HG03095 (cell line): Measurements from ENCODE around the gene MIGA2.
"Not testable (repeated sequence)": the region's sequence is repeated elsewhere in the genome, so short reads cannot be mapped to it uniquely, and the experiment has no call there.

Experiments
- ATAC-seq: cut with Tn5 transposase; IDR thresholded peaks from one replicate; pipeline ENCODE4 v1.9.1; 2021; ENCODE audit warnings: moderate library complexity; ENCODE audit not compliant: unreplicated experiment

The MIGA2 gene

DNA sequence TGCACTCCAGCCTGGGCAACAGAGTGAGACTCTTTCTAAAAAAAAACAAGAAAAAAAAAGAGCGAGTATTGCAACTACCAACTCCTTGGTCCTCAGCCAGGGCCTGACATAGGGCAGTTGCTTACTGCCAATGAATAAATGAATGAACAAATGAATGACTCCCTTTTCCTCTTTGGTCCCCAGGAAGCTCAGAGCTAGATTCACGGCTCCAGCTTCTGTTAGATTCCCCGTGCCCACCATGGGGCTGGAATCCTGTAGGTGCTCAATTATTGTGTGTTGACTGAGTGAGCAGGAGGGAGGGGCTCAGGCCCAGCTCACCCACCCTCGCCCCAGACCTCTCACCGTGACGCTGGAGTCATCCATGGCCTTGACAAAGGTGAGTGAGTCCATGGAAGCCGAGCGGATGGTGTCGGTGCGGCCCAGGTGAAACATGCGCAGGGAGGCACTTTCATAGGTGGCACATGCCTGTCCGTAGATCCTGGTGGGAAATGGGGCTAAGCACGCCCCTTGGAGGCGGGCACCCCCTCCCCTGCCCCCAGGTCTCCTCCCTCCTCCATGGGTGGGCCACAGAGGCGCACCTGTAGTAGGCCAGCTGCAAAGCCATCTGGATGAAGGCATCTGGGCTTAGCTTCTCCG lies 61.4 kb downstream of the MIGA2 start:
- no peak for ATAC-seq

DNA sequence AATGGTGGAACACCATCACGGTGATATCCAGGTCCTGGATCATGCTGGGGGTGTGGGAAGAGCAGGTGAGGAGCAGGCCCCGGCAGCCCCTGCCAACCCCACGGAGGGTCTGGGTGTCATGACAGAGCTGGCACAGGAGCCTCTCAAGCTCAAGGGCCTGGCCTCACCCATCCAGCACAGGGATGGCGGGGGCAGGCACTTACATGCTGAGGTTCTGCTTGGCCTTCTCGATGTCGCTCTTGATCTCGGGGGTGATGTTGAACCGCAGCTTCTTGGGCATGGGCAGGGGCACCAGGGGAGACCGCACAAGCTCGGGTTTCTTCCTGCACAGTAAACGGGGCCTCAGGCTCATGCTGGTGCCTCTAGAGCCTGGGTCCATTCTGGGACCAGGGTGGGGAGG lies 61.9 kb downstream of the MIGA2 start:
- ATAC-seq = no peak

DNA sequence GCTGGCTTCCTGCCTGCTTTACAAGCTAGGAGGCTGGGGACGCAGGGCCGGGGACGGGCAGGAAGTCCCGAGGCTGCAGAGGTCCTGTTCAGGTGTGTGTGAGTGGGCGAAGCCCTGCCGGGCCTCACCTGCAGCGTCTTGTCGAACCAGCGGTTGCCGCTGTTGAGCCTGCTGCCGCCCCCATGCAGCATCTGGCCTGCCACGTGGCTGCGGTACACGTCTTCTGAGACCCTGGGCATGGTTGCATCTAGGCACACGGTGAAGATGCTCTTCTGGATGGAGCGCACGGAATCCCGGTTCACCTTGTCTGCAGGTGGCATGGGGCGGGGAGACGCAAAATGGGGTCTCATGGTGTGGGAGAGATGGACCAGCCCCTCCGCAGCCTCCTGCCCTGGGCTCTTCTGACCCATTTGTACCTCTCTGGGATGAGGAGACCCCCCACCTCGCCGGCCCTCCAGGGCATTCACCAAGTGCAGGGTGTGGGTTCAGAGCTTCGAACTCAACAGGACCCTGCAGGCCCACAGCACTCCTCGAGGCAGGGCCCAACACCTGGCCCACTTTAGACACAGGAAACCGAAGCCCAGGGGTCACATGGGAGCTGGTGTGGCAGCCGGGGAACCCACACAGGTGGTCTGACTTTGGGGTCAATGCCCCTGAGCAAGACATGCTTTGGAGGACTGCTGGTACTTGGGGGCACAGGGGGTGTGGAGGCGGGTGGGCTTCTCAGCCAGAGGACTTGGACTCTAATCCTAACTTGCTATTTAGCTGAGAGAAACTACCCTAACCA lies 64.2 kb downstream of the MIGA2 start:
- ATAC-seq = no peak

DNA sequence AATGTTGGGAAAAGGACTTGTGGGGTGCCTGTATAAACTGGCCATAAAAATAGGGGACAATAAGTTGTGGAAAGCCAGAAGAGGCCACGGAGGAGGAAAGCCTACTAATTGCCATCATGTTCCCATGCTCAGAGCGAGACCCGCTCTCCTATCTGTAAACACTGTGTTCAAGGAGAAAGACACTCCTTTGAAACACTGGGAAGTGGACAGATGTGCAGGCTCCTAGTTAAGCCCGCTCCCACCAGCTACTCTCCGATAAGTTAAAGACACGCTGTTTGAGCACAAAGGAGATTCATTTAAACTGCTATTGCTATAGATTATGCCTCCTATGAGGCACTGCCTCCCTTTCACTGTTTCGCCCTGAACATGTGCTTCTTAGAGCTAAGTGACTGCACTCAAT lies 64.9 kb downstream of the MIGA2 start:
- ATAC-seq = no peak

DNA sequence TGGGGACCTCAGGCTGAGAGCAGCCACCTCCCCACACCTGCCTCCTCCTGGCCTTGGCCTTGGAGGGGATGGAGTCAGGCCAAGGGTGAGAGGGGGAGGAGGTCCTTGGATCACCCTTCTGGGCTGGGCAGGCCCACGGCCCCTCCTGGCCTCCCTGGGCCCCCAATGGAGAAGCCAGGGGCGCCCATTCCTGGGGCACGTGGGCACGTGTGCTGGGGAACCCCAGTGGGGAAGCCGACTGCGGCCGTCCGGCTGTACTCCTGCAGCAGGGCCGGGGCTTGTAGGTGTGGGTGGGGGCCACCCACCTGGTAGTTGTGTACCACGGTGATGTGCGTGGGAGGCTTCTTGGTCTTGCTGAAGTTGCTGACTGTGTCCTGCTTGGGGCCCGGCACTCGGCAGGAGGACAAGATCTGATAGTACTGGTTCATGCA lies 65.7 kb downstream of the MIGA2 start:
- no peak for ATAC-seq

DNA sequence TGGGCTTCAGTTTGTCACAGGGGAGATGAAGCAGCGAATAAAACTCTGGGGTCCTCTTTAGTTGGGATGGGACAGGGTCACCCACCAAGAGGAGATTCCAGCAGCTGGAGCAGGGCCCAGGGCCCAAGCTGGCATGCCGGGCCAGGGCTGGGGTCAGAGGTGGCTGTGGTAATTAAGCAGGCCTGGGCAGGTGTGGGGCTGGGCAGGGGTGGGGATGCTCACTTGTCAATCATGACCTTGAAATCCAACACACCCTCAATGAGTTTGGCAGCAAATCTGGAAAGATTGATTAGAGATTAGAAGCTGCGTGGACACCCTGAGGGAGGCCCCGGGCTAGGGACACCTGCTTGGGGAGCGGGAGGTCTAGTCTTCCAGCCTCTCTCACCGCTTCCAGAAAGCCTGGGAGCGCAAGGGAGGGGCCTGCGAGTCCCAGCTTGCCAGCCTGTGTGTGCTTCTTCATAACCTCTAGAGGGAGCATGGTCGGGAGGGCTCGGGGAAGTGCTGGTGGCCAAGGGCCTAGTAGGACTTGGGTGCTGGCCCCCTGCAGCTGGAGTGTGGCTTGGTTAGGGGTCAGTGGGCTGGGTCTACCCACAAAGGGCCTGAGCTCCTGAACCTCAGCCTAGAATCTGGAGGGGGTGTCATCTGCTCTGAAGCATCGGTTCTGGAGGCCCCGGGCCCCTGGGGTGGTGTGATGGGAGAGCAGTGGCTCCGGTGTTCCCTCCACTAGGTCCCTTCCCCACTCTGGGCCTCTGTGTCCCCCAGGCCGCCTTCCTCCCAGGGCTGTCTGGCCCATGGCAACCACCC lies 66.6 kb downstream of the MIGA2 start:
- ATAC-seq = no peak

DNA sequence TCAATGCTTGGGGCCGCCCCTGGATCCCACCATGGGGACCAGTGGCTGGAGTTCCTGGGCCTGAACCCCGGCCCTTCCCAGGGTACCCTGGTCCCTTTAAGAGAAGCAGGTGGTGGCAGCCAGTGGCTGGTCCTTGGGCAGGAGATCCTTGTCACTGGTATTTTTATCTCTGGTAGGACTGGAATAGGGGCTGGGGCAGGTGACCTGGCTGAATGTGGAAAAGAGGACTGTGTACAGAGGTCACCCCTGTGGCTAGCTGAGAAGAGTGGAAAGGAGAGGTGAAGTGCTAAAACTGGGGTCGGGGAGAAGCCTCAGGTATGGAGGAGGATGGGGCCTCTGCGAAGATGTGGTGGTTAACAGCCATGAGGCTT lies 67.2 kb downstream of the MIGA2 start:
- no peak for ATAC-seq

DNA sequence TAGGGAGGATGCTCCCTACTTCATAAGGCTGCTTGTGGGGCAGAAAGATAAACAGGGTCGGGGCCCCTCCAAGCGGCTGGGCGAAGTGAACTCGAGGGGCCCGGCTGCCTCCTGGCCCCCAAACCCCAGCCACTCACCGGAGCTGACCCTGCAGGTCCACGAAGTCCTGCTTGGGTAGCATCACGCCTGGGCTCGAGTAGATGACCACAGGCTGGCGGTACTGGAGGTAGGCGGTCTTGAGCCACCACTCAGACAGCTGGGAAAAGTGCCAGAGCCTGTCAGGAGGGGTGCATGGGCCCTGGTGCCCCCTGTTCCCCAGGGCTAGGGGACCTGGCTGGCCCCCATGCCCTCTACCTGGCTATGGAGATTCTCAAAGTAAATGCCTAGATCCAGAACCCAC lies 67.6 kb downstream of the MIGA2 start:
- no peak for ATAC-seq

GRCh38 chr9:129105857-129106694 lies 69.7 kb downstream of the MIGA2 start:
- no peak for ATAC-seq

DNA sequence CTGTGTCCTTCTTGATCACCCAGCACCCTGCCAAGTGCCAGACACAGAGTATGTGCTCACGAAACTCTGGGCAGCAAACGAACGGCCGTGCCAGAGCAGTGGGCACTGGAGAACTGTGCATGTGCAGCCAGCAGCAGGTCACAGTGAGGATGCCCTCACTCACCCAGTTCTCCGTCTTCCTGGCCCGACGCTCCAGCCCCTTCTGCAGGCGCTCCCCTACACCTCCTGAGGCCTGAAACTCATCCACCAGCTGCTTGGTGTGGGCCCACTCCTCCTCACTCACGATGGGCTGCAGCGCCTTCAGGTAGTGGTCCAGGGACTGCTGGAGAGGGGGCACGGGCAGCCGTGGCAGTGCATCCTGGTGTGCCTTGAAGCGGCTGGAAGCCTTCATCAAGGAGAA lies 71.2 kb downstream of the MIGA2 start:
- no peak for ATAC-seq

- ATAC-seq = no peak
Measured at GRCh38 chr9:129108083-129108804, 71.8 kb downstream of the MIGA2 start.

DNA sequence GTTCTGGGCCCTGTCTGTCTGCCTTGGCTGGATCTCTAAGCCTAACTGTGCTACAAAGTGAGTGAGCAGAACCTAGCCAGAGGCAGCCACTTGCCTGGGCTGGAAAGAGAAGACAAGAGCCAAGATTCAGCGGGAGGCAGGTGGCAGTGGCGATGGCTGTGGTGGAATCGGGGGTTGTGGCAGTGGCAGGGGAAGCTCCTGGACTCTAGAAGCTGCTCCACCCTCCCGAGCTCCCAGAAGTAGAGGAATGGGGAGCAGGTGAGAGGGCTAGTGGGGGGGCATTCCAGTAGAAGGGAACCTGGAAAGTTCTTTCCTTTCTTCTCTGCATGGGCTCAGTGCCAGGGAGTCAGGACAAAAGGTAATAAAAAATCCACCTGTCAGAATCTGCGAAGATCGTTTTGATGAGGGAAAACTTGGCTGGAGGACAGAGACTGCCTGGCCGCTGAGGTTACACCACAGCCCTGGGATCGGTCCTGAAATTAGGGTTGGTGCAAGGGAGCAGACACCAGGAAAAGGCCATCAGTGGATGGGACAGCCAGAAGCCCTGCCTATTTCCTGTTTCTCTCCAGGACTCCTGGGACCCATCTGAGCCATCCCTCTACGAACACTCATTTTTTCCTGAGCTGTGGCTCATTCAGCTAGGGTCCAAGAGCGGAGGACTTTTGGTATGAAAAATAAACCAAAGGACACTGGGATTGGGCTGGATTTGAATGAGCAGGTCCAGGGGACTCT lies 72.5 kb downstream of the MIGA2 start:
- ATAC-seq = no peak

DNA sequence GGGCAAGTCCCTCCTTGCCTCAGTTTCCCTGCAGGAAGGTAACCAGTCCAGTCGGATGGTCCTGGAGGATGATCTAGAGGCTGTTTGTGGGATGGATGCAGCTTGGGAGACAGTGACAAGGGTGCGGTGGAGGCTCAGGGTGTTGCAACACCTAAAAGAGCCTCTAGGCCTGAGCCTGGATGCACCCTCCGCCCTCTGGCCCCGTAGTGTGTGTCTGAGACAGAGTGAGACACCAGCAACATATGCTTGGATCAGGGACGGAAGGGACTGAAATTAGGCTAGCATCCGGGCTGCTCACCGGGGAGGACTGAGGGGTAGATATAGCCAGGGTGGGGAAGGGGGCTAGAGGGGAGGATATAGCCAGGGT lies 73.1 kb downstream of the MIGA2 start:
- no peak for ATAC-seq

DNA sequence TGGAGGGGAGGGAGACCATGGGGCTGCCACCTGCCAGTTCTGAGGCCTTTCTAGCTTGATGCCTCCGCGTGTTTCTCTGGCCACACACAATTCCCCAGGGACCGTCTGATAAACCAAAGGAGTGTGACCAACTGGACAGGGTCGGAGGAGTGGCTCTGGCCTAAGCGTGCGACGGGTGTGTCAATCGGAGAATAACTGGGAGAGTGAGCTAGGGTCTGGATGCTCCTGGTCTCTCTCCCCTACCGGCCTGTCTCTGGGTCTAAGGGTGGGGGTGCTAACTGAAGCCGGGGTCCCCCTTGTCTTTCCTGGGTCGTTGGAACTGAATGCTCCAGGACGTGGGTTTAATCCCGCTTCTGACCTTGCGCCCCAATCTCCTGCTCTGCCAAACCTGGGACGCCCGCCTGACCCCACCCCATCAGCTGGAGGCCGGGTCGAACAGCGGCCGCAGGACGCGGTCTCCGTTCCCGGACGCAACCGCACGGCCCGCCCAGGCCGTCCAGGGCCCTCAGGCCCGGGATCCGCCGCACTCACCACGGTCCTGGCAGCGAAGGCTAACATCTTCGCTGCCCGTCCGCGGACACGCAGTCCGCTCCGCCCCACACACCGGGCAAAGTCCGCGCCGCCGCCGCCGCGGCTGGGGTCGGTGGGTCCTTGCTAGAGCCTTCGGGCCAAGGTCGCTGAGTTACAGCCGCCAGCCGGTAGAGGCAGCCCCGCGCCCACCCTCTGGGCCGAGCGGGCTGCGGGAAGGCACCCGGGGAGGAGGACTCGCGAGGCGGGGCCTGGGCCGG lies 73.7 kb downstream of the MIGA2 start:
- peak; percentile 19 for ATAC-seq

DNA sequence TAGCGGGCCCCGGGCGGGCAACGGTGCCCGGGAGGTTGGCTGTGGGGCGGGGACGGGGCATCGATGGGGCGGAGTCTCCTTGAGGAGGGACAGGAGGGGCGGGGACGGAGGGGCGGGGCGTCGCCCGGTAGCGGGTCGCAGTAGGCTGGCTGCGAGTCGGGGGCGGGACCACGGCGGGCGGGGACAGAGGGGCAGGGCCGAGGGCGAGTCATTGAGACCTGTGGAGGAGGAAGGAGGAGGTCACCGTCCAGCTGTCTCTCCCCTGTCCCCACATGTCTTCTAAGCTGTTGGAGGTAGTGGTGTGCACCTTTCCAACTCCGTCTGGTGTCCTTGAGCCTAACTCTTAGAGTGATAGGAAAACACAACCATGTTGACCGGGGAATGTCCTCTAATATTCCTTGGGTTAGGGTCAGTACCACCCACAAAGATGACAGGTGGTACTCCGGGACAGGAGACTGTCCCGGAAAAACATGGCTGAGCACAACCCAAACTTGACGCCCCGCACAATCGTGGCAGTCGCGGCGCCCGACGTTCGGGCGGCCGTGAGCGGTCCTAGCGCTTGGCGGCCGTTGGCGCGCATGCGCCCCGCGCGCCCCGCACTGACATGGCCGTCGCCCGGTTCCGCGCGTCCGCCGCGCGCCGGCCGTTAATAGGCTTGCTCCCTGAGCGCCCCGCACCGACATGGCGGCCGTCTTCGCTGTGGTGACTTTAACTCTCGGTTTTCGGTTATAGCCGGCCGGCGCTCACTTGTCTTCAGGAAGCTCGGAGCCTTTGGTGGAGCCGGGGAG lies 74.5 kb downstream of the MIGA2 start, which contains the start of the genes CRAT and PTPA:
TSS of gene CRAT (minus strand) at position 54 of the 788 bp plus-strand sequence. CDS start 284 bp downstream, outside the sequence.
TSS of gene PTPA (plus strand) at position 676 of the 788 bp plus-strand sequence. CDS start 186 bp downstream, outside the sequence.
- peak; percentile 76 for ATAC-seq

DNA sequence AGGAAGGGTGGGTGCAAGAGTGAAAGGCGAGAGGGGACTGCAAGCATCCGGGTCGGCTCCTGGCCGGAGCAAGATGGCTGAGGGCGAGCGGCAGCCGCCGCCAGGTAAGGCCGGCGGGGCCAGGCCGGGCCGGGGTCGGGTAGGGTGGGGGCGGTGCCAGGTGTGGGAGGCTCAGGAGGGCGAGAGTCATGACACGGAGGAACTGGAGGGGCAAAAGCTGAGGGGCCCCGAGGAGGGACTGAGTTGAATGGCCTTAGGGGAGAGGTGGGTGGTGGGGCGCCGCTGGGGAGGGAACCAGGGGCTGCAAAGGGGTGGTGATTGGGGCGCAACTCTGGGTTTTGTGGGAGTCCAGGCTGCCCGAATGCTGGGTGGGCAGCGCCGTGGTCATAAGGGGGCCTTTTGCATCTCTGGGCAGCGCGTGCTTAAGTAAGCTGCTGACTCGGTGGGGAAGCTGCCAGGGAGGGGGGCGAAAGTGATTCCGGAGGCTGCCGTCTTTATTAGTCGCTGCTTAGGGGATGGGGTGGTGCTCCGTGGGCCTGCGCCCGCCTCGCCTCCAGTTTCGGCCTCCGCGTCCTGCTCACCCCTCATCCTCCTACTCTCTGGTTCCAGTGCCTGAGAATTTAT lies 75.2 kb downstream of the MIGA2 start:
- ATAC-seq = no peak

DNA sequence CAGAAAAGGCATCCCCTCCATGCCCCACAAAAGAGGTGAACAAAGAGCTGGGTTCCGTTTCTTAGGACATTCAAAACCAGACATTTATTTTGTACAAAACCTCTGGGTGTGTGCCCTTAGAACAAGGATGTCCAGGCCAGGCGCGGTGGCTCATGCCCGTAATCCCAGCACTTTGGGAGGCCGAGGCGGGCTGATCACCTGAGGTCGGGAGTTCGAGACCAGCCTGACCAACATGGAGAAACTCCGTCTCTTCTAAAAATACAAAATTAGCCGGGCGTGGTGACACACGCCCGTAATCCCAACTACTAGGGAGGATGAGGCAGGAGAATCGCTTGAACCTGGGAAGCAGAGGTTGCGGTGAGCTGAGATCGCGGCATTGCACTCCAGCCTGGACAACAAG lies 76.1 kb downstream of the MIGA2 start:
- not testable (repeated sequence) for ATAC-seq
